H1 (cell line): ENCODE measurements around the gene EHD4. TPM values are rescaled to one million over a fixed set of nuclear protein-coding genes. Genes with fewer than 3 reads are reported as not detected.

Source experiments
- CREB1 ChIP-seq: IDR thresholded peaks from 2 replicates; pipeline ENCODE4 v1.6.1; 2012; ENCODE audit warnings: inconsistent platforms
- GABPA ChIP-seq: IDR thresholded peaks from 2 replicates; pipeline ENCODE4 v1.6.1; 2011; ENCODE audit warnings: mild to moderate bottlenecking, low read length, moderate library complexity, borderline replicate concordance; ENCODE audit not compliant: insufficient read depth
- NANOG ChIP-seq: IDR thresholded peaks from 2 replicates; pipeline ENCODE4 v1.6.1; 2011; ENCODE audit warnings: low read length, low read depth, mild to moderate bottlenecking, inconsistent platforms; ENCODE audit not compliant: insufficient read depth, poor library complexity, severe bottlenecking
- RAD21 ChIP-seq, 2 experiments: IDR thresholded peaks in 1 of 2; conservative IDR thresholded peaks in 1 of 2; 2 replicates each; pipeline ENCODE4 v1.6.1; 2011; ENCODE audit warnings: low read depth in 2 of 2, low read length in 2 of 2, improper control_type of control experiment in 1 of 2, inconsistent platforms in 1 of 2, mild to moderate bottlenecking in 1 of 2, moderate library complexity in 1 of 2
- TBP ChIP-seq: IDR thresholded peaks from 2 replicates; pipeline ENCODE4 v1.6.1; 2011; ENCODE audit warnings: low read depth, low read length, improper control_type of control experiment
- YY1 ChIP-seq: IDR thresholded peaks from 2 replicates; pipeline ENCODE4 v1.6.1; 2011; ENCODE audit warnings: low read depth, mild to moderate bottlenecking, low read length
- polyA plus RNA-seq, 7 experiments: library from polyadenylated mRNA; depleted of rRNA in 3 of 7; stranded (reverse) in 5 of 7; unstranded in 2 of 7; fragments of >200 nt in 5 of 7; fragments of 200-250 nt in 2 of 7; gene quantifications; 1 replicate in 5 of 7; 2 replicates in 1 of 7; 4 replicates in 1 of 7; pipeline versions ENCODE4 v1.2.1 to v1.2.3, GENCODE V29; 2011 to 2013; ENCODE audit warnings: missing spikeins in 2 of 7, mixed read lengths in 2 of 7
- total RNA-seq: library from RNA; stranded (reverse); fragmentation: NEBNext Ultra II Directional; extraction: Animal tissue kit (Norgen Biotek cat#: 25700); gene quantifications from 2 replicates; pipeline ENCODE4 v1.2.1, GENCODE V29; 2021
- TF ChIP-seq, protein P1 (sequence below), 3 experiments: IDR thresholded peaks; 1 replicate in 2 of 3; 2 replicates in 1 of 3; pipeline versions ENCODE4 v1.5.1 to v1.6.1; 2011; ENCODE audit warnings: low read length in 3 of 3, mild to moderate bottlenecking in 3 of 3, inconsistent platforms in 2 of 3, low read depth in 1 of 3, moderate library complexity in 1 of 3; ENCODE audit not compliant: insufficient read depth in 1 of 3; ENCODE audit errors: control extremely low read depth in 1 of 3
- TF ChIP-seq, protein P2 (sequence below): IDR thresholded peaks from 2 replicates; pipeline ENCODE4 v1.6.1; 2012; ENCODE audit warnings: low read length, inconsistent platforms

Gene EHD4
- total and polyA plus RNA-seq, 2 of the 8 experiments (the other 6 are each of a cell fraction or from before 2014, with no cell fraction given): 17.5 to 24.5 TPM

DNA sequence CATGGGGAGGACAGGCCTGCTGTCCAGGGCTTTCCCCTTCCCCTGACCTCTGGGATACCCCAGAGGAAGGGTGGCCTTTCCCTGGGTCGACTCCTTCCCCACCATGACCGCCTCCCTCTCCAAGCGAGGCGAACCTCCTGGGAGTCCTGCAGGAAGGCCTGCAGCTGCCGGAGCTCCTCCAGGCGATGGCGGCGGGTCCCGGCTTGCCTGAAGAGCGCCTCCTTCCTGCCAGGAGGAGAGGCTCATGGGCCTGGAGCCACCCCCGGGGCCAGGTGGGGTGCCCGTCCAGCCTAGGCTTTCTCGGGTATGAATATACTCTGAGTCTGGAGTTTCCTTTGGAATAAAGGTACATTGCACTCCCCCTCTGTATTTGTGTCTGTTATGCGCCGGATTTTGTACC, 113.6 kb downstream of the EHD4 start (continued):
- TF ChIP-seq, protein P1, sequence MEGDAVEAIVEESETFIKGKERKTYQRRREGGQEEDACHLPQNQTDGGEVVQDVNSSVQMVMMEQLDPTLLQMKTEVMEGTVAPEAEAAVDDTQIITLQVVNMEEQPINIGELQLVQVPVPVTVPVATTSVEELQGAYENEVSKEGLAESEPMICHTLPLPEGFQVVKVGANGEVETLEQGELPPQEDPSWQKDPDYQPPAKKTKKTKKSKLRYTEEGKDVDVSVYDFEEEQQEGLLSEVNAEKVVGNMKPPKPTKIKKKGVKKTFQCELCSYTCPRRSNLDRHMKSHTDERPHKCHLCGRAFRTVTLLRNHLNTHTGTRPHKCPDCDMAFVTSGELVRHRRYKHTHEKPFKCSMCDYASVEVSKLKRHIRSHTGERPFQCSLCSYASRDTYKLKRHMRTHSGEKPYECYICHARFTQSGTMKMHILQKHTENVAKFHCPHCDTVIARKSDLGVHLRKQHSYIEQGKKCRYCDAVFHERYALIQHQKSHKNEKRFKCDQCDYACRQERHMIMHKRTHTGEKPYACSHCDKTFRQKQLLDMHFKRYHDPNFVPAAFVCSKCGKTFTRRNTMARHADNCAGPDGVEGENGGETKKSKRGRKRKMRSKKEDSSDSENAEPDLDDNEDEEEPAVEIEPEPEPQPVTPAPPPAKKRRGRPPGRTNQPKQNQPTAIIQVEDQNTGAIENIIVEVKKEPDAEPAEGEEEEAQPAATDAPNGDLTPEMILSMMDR (IDR thresholded peaks at IDR 0.05; ENCODE audit: control extremely low read depth in 1 of 3, insufficient read depth in 1 of 3, low read depth in 1 of 3, low read length in 3 of 3): peak in 2 of 3 experiments; percentile 29 to 36; a peak in 2 of 4 replicates
- TF ChIP-seq, protein P2, sequence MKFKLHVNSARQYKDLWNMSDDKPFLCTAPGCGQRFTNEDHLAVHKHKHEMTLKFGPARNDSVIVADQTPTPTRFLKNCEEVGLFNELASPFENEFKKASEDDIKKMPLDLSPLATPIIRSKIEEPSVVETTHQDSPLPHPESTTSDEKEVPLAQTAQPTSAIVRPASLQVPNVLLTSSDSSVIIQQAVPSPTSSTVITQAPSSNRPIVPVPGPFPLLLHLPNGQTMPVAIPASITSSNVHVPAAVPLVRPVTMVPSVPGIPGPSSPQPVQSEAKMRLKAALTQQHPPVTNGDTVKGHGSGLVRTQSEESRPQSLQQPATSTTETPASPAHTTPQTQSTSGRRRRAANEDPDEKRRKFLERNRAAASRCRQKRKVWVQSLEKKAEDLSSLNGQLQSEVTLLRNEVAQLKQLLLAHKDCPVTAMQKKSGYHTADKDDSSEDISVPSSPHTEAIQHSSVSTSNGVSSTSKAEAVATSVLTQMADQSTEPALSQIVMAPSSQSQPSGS: no peak
- TF ChIP-seq GABPA (no peak), YY1 (0 out of 2 replicates have a peak, but pooled peaks have one; percentile 14), RAD21 (IDR thresholded peaks at IDR 0.05 in 1 of 2, conservative IDR thresholded peaks at IDR 0.05 in 1 of 2; ENCODE audit: low read depth in 2 of 2, low read length in 2 of 2) (peak in 1 of 2 experiments; percentile 36; a peak in 3 of 4 replicates), TBP (no peak), CREB1 (no peak), NANOG (no peak)
